Endothelial cell of umbilical vein (primary cell): Measurements from ENCODE around the gene CHID1. TPM values are rescaled to one million over a fixed set of nuclear protein-coding genes. Genes with fewer than 3 reads are reported as not detected.
A peak's percentile ranks its signal among the peaks of the same experiment; 100 is the strongest.

Source experiments
- BruUV-seq: library from RNA; stranded (reverse); fragments of 400-500 nt; replicated peaks from 2 replicates; lab custom pipeline; 2021; lab: Mats Ljungman, UMichigan
- CTCF ChIA-PET: fragments of 300-600, 350-600 bp; sonication (Branson Sonifier 250); formaldehyde crosslinking; loops from one replicate; lab custom pipeline; 2021; ENCODE audit warnings: antibody characterized with exemption, inconsistent platforms; lab: Charles Lee
- POLR2A ChIA-PET: fragments of 300-600, 350-600 bp; sonication (Branson Sonifier 250); formaldehyde crosslinking; loops from one replicate; lab custom pipeline; 2021; ENCODE audit warnings: antibody characterized with exemption, inconsistent platforms; lab: Charles Lee
- DNase-seq: peaks from one replicate; pipeline ENCODE4 v3.0.0-alpha.2; 2011; ENCODE audit warnings: low read depth, low spot score
- FAIRE-seq: peaks from 2 replicates; lab custom pipeline; 2011; peaks lifted over from hg19 to GRCh38; lab: Jason Lieb, UNC
- H2AFZ ChIP-seq: 2 replicates; pipeline ENCODE4 v1.6.0; 2012; ENCODE audit warnings: low read depth, low read length, control low read depth, inconsistent platforms
- H3K27ac ChIP-seq: 2 replicates; pipeline ENCODE4 v1.5.1; 2011; ENCODE audit warnings: low read depth, mild to moderate bottlenecking, control low read depth, low read length, moderate library complexity; ENCODE audit not compliant: insufficient read depth
- H3K27me3 ChIP-seq, 2 experiments: 2 replicates each; pipeline versions ENCODE4 v1.6.0 to v1.6.1; 2011; ENCODE audit warnings: low read length in 2 of 2, mixed read lengths in 1 of 2; ENCODE audit not compliant: control insufficient read depth in 2 of 2, insufficient read depth in 2 of 2
- H3K36me3 ChIP-seq, 2 experiments: 2 replicates in 1 of 2; 3 replicates in 1 of 2; pipeline ENCODE4 v1.5.1; 2011; ENCODE audit warnings: low read length in 2 of 2, mild to moderate bottlenecking in 1 of 2, moderate library complexity in 1 of 2; ENCODE audit not compliant: control insufficient read depth in 2 of 2, insufficient read depth in 2 of 2; ENCODE audit errors: extremely low read depth in 1 of 2
- H3K4me1 ChIP-seq: 3 replicates; pipeline ENCODE4 v1.5.1; 2011; ENCODE audit warnings: mild to moderate bottlenecking, low read length; ENCODE audit not compliant: control insufficient read depth, insufficient read depth; ENCODE audit errors: extremely low read depth
- H3K4me2 ChIP-seq: 2 replicates; pipeline ENCODE4 v1.6.1; 2011; ENCODE audit warnings: low read length, control low read depth, mixed read lengths; ENCODE audit not compliant: insufficient read depth
- H3K4me3 ChIP-seq, 3 experiments: fragments of 200-600 bp in 1 of 3; sonication (generic), shearing (Covaris generic) in 1 of 3; replicated peaks in 1 of 3; 2 replicates each; pipeline ENCODE4 v1.5.1; 2011 to 2016; ENCODE audit warnings: control low read depth in 3 of 3, low read length in 3 of 3, mild to moderate bottlenecking in 2 of 3, inconsistent platforms in 1 of 3, low read depth in 1 of 3, moderate library complexity in 1 of 3; ENCODE audit not compliant: insufficient read depth in 1 of 3
- H3K79me2 ChIP-seq: 2 replicates; pipeline ENCODE4 v1.6.0; 2012; ENCODE audit warnings: low read length, inconsistent platforms; ENCODE audit not compliant: control insufficient read depth, insufficient read depth
- H3K9ac ChIP-seq: replicated peaks from 2 replicates; pipeline ENCODE3; 2011; ENCODE audit warnings: low read length, control low read depth; ENCODE audit not compliant: insufficient read depth; ENCODE audit errors: extremely low read depth
- H3K9me1 ChIP-seq: replicated peaks from 3 replicates; pipeline ENCODE4 v1.6.0; 2011; ENCODE audit warnings: mild to moderate bottlenecking, low read length; ENCODE audit not compliant: control insufficient read depth, insufficient read depth; ENCODE audit errors: extremely low read depth
- H3K9me3 ChIP-seq: replicated peaks from 2 replicates; pipeline ENCODE4 v1.5.1; 2012; ENCODE audit warnings: low read length, inconsistent platforms; ENCODE audit not compliant: control insufficient read depth, insufficient read depth
- H4K20me1 ChIP-seq: replicated peaks from 2 replicates; pipeline ENCODE3; 2011; ENCODE audit warnings: mild to moderate bottlenecking, low read length; ENCODE audit not compliant: control insufficient read depth, insufficient read depth; ENCODE audit errors: extremely low read depth
- EZH2 ChIP-seq: IDR thresholded peaks from 2 replicates; pipeline ENCODE4 v1.6.1; 2012; ENCODE audit warnings: borderline replicate concordance, low read depth, mild to moderate bottlenecking, moderate library complexity, low read length, inconsistent platforms; ENCODE audit not compliant: severe bottlenecking
- FOS ChIP-seq: IDR thresholded peaks from 2 replicates; pipeline ENCODE4 v1.6.1; 2011; ENCODE audit warnings: mild to moderate bottlenecking, low read length, moderate library complexity, borderline replicate concordance; ENCODE audit not compliant: insufficient read depth
- JUN ChIP-seq: IDR thresholded peaks from 2 replicates; pipeline ENCODE4 v1.6.1; 2011; ENCODE audit warnings: borderline replicate concordance, low read depth; ENCODE audit not compliant: insufficient read length, insufficient read depth
- POLR2AphosphoS5 ChIP-seq: IDR thresholded peaks from 2 replicates; pipeline ENCODE4 v1.6.1; 2012; ENCODE audit warnings: low read depth, mild to moderate bottlenecking, control low read depth, low read length, moderate library complexity; ENCODE audit not compliant: insufficient read depth
- dilution Hi-C: fragments of 300-500 bp; cut with MboI; formaldehyde crosslinking; loops from one replicate; pipeline ENCODE4 v1.15.0; 2019; ENCODE audit warnings: low sequenced_read_pairs; ENCODE audit not compliant: extremely low pct_ligation_motif_present
- intact Hi-C: fragments of 100-400 bp; cut with micrococcal nuclease; formaldehyde crosslinking; loops from one replicate; pipeline ENCODE4 v1.10.0; 2022
- polyA plus RNA-seq, 4 experiments: library from polyadenylated mRNA; depleted of rRNA in 3 of 4; stranded (reverse) in 3 of 4; unstranded in 1 of 4; fragments of >200 nt; gene quantifications; 2 replicates each; pipeline versions ENCODE4 v1.2.1 to v1.2.3, GENCODE V29; 2011 to 2012; ENCODE audit warnings: missing spikeins in 1 of 4
- total RNA-seq: library from RNA; stranded (reverse); gene quantifications from 2 replicates; pipeline ENCODE4 v1.2.3, GENCODE V29; 2021
- TF ChIP-seq, protein P1 (sequence below), 2 donors: IDR thresholded peaks; 1 replicate in 1 of 2; 2 replicates in 1 of 2; pipeline ENCODE4 v1.5.1; 2011; ENCODE audit warnings: low read length in 2 of 2, mild to moderate bottlenecking in 2 of 2, moderate library complexity in 2 of 2, control low read depth in 1 of 2, inconsistent platforms in 1 of 2, low read depth in 1 of 2; ENCODE audit not compliant: insufficient read depth in 1 of 2; ENCODE audit errors: extremely low read depth in 1 of 2
- TF ChIP-seq, protein P2 (sequence below): IDR thresholded peaks from 2 replicates; pipeline ENCODE4 v1.6.1; 2011; ENCODE audit not compliant: insufficient read depth, insufficient read length

Gene CHID1
- total and polyA plus RNA-seq, 2 donors (not counting 3 experiments of a cell fraction or from before 2014, with no cell fraction given), result 89.8 to 107 TPM

DNA sequence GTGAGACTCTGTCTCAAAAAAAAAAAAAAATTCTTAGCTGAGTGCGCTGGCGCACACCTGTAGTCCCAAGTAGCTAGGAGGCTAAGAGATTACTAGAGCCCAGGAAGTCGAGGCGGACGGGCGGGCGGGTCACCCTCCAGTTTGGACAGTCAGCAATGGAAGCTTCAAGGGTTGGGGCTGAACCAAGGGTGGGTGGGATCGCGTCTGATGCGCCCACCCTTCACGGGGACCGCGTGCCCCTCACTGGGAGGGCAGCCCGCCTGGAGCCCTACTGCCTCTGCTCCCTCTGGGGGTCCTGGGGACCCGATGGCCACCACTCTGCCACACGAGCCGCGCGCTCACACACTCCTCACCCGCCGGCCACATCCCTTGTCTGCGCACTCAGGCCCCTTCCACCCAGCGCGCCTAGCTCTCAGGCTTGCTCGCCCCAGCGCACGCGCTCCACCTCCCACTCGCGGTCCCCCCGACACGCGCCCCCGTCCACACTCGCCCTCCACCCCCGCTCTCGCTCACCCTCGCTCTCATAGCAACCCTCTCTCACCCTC lies 494 bp downstream of the CHID1 start:
- FAIRE-seq (no peak), DNase-seq (no peak)
- H3K9me3 ChIP-seq, result no peaks in the 10 kb centered on the region
- TF ChIP-seq EZH2 (no peak), JUN (no peak), POLR2AphosphoS5 (no peak), FOS (no peak)
- TF ChIP-seq, protein P1, sequence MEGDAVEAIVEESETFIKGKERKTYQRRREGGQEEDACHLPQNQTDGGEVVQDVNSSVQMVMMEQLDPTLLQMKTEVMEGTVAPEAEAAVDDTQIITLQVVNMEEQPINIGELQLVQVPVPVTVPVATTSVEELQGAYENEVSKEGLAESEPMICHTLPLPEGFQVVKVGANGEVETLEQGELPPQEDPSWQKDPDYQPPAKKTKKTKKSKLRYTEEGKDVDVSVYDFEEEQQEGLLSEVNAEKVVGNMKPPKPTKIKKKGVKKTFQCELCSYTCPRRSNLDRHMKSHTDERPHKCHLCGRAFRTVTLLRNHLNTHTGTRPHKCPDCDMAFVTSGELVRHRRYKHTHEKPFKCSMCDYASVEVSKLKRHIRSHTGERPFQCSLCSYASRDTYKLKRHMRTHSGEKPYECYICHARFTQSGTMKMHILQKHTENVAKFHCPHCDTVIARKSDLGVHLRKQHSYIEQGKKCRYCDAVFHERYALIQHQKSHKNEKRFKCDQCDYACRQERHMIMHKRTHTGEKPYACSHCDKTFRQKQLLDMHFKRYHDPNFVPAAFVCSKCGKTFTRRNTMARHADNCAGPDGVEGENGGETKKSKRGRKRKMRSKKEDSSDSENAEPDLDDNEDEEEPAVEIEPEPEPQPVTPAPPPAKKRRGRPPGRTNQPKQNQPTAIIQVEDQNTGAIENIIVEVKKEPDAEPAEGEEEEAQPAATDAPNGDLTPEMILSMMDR (IDR thresholded peaks at IDR 0.05; ENCODE audit: extremely low read depth in 1 of 2, insufficient read depth in 1 of 2, low read depth in 1 of 2, low read length in 2 of 2), result no peak
- TF ChIP-seq, protein P2, sequence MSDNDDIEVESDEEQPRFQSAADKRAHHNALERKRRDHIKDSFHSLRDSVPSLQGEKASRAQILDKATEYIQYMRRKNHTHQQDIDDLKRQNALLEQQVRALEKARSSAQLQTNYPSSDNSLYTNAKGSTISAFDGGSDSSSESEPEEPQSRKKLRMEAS, result no peak
- dilution Hi-C loops (no loop called here), intact Hi-C loops (loop anchor here (2.0 to 5.0 kb wide), 3 partner anchors 15 to 142 kb away; partner anchors contain the start of gene AP2A2)
- no peaks in the 10 kb centered on the region for H3K36me3 ChIP-seq
- H3K9ac ChIP-seq, result peak overlapping the region; percentile 67
- H3K9me1 ChIP-seq, result no peaks in the 10 kb centered on the region
- no peaks in the 10 kb centered on the region for H4K20me1 ChIP-seq
- ChIA-PET POLR2A (no interaction called here), CTCF (interaction anchor here (1.5 kb wide), 1 partner anchor 9 kb away, joined by 6 read pairs; no protein-coding TSS in a partner anchor)
- peak overlapping the region; percentile 98 for H2AFZ ChIP-seq
- H3K4me3 ChIP-seq, result peak overlapping the region; percentile 74 to 96 (median 81)
- H3K79me2 ChIP-seq, result peaks cover 17% of the 10 kb centered on the region
- H3K27ac ChIP-seq, result no peak overlapping the region
- H3K27me3 ChIP-seq, result no peaks in the 10 kb centered on the region
- no TSS peak for BruUV-seq
- peak overlapping the region; percentile 70 for H3K4me2 ChIP-seq
- peaks cover 8% of the 10 kb centered on the region for H3K4me1 ChIP-seq
